ENCODE measurements around the gene SLC5A9. TPM values are rescaled to one million over a fixed set of nuclear protein-coding genes. Genes with fewer than 3 reads are reported as not detected.
A peak's percentile ranks its signal among the peaks of the same experiment; 100 is the strongest.
"Not testable (repeated sequence)": the region's sequence is repeated elsewhere in the genome, so short reads cannot be mapped to it uniquely, and the experiment has no call there.

Gene SLC5A9
- total RNA-seq, 1 donor from 2014 or later: 20.6 TPM

GRCh38 chr1:48236716-48237470 lies 14.4 kb downstream of the SLC5A9 start:
- ATAC-seq (peak; percentile 85), DNase-seq (ENCODE audit: low spot score) (no peak)

GRCh38 chr1:48242141-48242736 lies 19.7 kb downstream of the SLC5A9 start:
- no peak for ATAC-seq
- no peak for DNase-seq (ENCODE audit: low spot score)

- DNase-seq (ENCODE audit: low spot score) (no peak), ATAC-seq (peak; percentile 58)
Observed at GRCh38 chr1:48245106-48245505, 22.6 kb downstream of the SLC5A9 start.

DNA sequence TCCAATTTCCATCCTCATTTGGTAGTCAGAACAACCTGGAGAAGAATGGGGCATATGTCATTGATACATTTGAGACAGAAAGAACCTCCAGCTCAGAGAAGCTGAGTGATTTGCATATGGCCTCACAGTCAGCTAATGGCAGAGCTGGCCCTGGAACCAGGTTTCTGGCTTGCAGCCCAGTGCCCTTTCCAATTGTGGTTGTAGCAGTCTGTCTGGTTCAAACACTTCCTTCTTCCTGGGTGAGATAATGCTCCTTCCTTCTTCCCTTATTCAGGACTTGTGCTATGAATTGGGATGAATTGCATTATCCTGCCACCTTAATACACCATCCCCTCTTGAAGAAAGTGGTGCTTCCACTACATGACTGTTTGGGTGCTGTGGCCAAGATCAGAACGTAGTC lies 24.2 kb downstream of the SLC5A9 start:
- no peak for DNase-seq (ENCODE audit: low spot score)
- peak; percentile 70 for ATAC-seq

DNA sequence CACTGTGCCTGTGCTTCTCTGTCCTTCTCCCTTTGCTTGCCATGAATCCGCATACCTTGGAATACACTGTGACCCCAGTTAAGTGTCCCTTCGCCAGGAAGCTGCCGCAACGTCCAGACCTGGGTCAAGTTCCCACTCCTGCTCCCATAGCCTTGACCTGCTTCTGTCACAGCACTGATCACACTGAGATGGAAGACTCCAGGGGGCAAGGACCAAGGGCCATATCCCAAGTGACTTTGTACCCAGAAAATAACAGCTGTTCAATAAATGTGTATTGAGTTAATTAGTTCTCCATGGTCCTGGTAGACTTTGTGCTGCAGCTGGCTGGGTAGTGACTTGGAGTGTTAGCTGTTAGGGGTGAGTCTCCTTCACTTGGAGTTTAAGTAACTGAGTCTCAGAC lies 25.8 kb downstream of the SLC5A9 start:
- ATAC-seq: no peak
- DNase-seq (ENCODE audit: low spot score): no peak

DNA sequence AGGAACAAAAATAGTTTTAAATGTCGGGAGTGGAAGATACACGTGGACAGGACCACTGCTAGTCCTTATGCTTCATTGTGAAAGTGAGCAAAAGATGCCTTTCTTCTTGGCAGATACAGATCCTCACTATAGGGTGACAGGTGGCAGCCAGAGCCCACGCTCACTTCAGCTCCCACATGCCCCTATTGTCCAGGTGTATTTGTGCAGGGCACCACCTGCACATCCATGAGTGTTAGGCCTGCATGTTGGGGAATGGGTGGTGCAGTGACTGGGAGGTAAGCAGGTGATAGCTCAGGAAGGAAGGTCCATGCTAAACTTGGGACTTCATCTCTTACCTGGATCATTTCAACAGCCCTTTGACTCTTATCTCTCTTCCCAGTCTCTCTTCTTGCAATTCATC lies 27.4 kb downstream of the SLC5A9 start:
- no peak for ATAC-seq
- no peak for DNase-seq (ENCODE audit: low spot score)

GRCh38 chr1:48250572-48250971 lies 28.1 kb downstream of the SLC5A9 start:
- DNase-seq (ENCODE audit: low spot score) (no peak), ATAC-seq (peak; percentile 62)

GRCh38 chr1:48251323-48251722 lies 28.8 kb downstream of the SLC5A9 start:
- ATAC-seq: no peak
- DNase-seq (ENCODE audit: low spot score): no peak

GRCh38 chr1:48251821-48252220 lies 29.3 kb downstream of the SLC5A9 start:
- ATAC-seq (no peak), DNase-seq (ENCODE audit: low spot score) (no peak)

DNA sequence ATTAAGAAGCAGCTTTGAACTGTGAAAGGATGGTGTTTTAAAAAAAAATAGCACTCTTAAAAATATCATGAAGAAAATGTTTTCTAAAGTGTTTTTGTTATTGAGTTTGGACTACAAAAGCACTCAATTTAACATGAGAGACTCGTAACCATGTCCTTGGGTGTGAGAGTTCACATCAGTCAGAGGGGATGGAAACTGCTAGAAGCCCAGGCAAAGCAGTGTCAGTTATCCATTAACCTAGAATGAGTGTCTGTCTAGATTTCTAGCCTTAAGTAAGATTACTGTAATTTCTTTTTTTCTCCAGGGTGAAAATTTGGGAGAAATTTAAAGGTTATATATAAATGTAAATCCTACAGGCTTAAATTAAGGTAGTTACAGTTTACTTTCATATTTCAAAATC lies 31.7 kb downstream of the SLC5A9 start:
- no peak for DNase-seq (ENCODE audit: low spot score)
- ATAC-seq: peak; percentile 88

DNA sequence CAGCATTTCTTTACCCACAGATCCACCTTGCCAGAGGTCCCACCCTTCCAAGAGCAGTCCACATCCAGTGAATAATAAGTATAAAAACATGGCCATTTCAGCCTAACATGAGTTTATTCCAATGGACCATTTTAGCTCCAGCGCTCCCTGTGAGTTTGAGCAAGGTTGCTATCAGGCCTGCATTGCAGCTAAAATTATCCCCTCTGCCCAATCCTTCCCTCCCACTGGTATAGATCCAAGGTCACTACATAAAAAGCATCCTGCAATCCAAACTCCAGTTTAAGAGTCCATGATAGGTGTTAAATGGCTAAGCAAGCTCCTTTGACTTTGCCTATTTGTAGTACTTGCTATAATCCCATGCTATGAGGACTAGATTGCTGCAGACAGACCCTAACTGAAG lies 35.6 kb downstream of the SLC5A9 start:
- DNase-seq (ENCODE audit: low spot score) (no peak), ATAC-seq (no peak)

GRCh38 chr1:48261881-48262400 lies 39.4 kb downstream of the SLC5A9 start:
- no peak for DNase-seq (ENCODE audit: low spot score)
- ATAC-seq: no peak

- ATAC-seq: no peak
Observed at GRCh38 chr1:48263041-48263440, 40.5 kb downstream of the SLC5A9 start.

DNA sequence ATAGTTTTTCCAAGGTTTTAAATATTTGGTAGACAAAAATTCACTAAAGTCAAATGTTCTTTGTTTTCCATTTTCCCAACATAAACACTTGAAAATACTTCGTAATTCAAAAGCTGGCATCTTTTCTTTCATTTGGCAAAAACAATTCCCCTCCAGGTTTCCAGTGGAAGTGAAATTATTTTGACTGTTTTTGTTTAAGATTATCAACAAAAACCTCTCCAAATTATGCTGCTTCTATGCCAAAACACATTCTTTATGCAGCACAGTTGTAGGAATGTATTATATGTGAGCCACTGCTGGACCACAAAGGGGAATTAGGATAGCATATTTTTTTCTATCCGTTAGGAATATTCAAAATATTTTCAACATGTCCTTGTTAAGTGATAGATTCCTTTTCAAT lies 44.1 kb downstream of the SLC5A9 start:
- DNase-seq (ENCODE audit: low spot score): no peak

More at GRCh38 chr1:48263041-48263440, 40.5 kb downstream of the SLC5A9 start:
- no peak for DNase-seq (ENCODE audit: low spot score)

DNA sequence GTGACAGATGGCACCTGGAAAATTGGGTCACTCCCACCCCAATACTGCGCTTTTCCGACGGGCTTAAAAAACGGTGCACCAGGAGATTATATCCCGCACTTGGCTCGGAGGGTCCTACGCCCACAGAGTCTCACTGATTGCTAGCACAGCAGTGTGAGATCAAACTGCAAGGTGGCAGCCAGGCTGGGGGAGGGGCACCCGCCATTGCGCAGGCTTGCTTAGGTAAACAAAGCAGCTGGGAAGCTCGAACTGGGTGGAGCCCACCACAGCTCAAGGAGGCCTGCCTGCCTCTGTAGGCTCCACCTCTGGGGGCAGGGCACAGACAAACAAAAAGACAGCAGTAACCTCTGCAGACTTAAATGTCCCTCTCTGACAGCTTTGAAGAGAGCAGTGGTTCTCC lies 54.9 kb downstream of the SLC5A9 start:
- ATAC-seq; DNase-seq (ENCODE audit: low spot score): not testable (repeated sequence)

More for the DNA sequence above, 44.1 kb downstream of the SLC5A9 start:
- ATAC-seq: no peak

DNA sequence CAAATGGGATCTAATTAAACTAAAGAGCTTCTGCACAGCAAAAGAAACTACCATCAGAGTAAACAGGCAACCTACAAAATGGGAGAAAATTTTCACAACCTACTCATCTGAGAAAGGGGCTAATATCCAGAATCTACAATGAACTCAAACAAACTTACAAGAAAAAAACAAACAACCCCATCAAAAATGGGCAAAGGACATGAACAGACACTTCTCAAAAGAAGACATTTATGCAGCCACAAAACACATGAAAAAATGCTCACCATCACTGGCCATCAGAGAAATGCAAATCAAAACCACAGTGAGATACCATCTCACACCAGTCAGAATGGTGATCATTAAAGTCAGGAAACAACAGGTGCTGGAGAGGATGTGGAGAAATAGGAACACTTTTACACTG lies 59.8 kb downstream of the SLC5A9 start:
- not testable (repeated sequence) for DNase-seq (ENCODE audit: low spot score); ATAC-seq

GRCh38 chr1:48284696-48285420 lies 62.3 kb downstream of the SLC5A9 start:
- not testable (repeated sequence) for ATAC-seq; DNase-seq (ENCODE audit: low spot score)

DNA sequence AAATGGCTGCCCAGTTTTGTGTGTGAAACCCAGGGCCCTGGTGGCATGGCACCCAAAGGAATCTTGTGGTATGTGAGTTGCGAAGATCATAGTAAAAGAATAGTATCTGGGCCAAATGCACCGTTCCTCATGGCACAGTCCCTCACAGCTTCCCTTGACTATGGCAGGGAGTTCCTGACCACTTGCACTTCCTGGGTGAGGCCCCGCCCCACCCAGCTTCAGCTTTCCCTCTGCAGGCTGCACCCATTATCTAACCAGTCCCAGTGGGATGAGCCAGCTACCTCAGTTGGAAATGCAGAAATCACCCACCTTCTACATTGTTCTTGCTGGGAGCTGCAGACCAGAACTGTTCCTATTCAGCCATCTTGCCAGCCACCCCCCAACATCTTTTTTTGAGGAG lies 63.0 kb downstream of the SLC5A9 start:
- DNase-seq (ENCODE audit: low spot score): no peak
- no peak for ATAC-seq

GRCh38 chr1:48291421-48291820 lies 68.9 kb downstream of the SLC5A9 start:
- no peak for ATAC-seq
- no peak for DNase-seq (ENCODE audit: low spot score)

DNA sequence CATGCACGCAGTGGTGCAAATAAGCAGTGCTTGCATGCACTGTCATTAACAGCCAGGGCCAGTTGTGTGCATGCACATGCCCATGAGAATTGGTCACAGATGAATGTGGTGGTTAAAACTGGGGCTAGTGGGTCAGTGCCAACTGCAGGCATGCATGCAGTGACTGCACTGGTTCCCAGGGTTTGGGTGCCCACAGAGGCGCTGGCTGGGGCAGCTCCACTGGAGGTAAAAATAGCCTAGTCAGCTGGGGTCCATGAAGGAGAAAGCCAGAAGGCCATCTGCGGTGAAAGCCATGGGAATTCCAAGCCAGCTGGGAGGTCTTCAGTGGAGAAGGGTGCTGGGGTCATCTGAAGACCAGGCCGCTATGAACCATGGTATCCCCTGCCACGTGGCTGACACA lies 70.2 kb downstream of the SLC5A9 start:
- ATAC-seq (no peak), DNase-seq (ENCODE audit: low spot score) (no peak)

DNA sequence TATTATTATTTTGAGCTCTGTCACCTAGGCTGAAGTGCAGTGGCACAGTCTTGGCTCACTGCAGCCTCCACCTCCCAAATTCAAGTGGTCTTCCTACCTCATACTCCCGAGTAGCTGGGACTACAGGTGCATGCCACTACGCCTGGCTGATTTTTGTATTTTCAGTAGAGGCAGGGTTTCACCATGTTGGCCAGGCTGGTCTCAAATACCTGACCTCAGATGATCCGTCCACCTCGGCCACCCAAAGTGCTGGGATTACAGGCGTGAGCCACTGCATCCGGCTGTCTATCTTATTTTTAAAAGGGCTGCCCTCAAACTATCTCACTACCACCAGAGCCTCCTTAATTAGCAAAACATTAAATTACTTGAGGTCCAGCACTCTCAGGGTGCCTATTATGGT lies 71.6 kb downstream of the SLC5A9 start:
- DNase-seq (ENCODE audit: low spot score); ATAC-seq: not testable (repeated sequence)

- ATAC-seq (no peak), DNase-seq (ENCODE audit: low spot score) (no peak)
Observed at GRCh38 chr1:48294656-48295055, 72.1 kb downstream of the SLC5A9 start.
